ENCODE results near the gene ATG4B. TPM values are rescaled to one million over a fixed set of nuclear protein-coding genes. Genes with fewer than 3 reads are reported as not detected.

The ATG4B gene
- total and polyA plus RNA-seq, 2 of the 8 experiments (the other 6 are each of a cell fraction or from before 2014, with no cell fraction given): 103 to 155 TPM

GRCh38 chr2:241609859-241610793, 27.4 kb upstream of the ATG4B start (continued):
- TF ChIP-seq TAF1 (IDR thresholded peaks at IDR 0.05; ENCODE audit: low read depth, low read length) (peak; percentile 49), SP1 (IDR thresholded peaks at IDR 0.05; ENCODE audit: low read depth, low read length) (no peak), CHD1 (IDR thresholded peaks at IDR 0.05; ENCODE audit: low read depth, low read length) (no peak), NANOG (IDR thresholded peaks at IDR 0.05; ENCODE audit: insufficient read depth, low read depth, low read length, poor library complexity, severe bottlenecking) (no peak), CBX5 (IDR thresholded peaks at IDR 0.05; ENCODE audit: low read depth, low read length) (no peak), ATF3 (IDR thresholded peaks at IDR 0.05; ENCODE audit: insufficient read depth, low read depth, low read length) (no peak), JUN (IDR thresholded peaks at IDR 0.05; ENCODE audit: low read depth, low read length) (no peak), CBX8 (IDR thresholded peaks at IDR 0.05; ENCODE audit: borderline replicate concordance, low read depth, low read length) (no peak), SAP30 (IDR thresholded peaks at IDR 0.05; ENCODE audit: insufficient read depth, insufficient replicate concordance, low read length) (no peak), RXRA (IDR thresholded peaks at IDR 0.05; ENCODE audit: insufficient read depth, low read depth, low read length) (no peak), HDAC6 (IDR thresholded peaks at IDR 0.05; ENCODE audit: low read depth, low read length) (no peak), EZH2 (IDR thresholded peaks at IDR 0.05; ENCODE audit: low read depth, low read length, severe bottlenecking) (no peak), ASH2L (IDR thresholded peaks at IDR 0.05; ENCODE audit: low read length) (no peak), GABPA (IDR thresholded peaks at IDR 0.05; ENCODE audit: borderline replicate concordance, insufficient read depth, low read length) (peak; percentile 31; the same call in 1 of the 2 replicates), ZNF274 (IDR thresholded peaks at IDR 0.05; ENCODE audit: borderline replicate concordance, extremely low read depth, low read length) (no peak), TCF12 (IDR thresholded peaks at IDR 0.05; ENCODE audit: low read depth, low read length) (no peak), CTBP2 (IDR thresholded peaks at IDR 0.05; ENCODE audit: borderline replicate concordance, insufficient read depth, insufficient read length, low read length) (no peak), KDM1A (IDR thresholded peaks at IDR 0.05; ENCODE audit: borderline replicate concordance, low read length) (no peak), GTF2F1 (IDR thresholded peaks at IDR 0.05; ENCODE audit: borderline replicate concordance, low read depth, low read length) (no peak), SUZ12 (IDR thresholded peaks at IDR 0.05; ENCODE audit: low read length) (no peak)
- TF ChIP-seq, protein P1, sequence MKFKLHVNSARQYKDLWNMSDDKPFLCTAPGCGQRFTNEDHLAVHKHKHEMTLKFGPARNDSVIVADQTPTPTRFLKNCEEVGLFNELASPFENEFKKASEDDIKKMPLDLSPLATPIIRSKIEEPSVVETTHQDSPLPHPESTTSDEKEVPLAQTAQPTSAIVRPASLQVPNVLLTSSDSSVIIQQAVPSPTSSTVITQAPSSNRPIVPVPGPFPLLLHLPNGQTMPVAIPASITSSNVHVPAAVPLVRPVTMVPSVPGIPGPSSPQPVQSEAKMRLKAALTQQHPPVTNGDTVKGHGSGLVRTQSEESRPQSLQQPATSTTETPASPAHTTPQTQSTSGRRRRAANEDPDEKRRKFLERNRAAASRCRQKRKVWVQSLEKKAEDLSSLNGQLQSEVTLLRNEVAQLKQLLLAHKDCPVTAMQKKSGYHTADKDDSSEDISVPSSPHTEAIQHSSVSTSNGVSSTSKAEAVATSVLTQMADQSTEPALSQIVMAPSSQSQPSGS (IDR thresholded peaks at IDR 0.05; ENCODE audit: low read length): no peak

Data from H1 (cell line).